HepG2 (cell line): ENCODE data around the gene GLDC. TPM values are rescaled to one million over a fixed set of nuclear protein-coding genes. Genes with fewer than 3 reads are reported as not detected.

Experiments used
- CREM ChIP-seq, 2 experiments: sonication (generic) in 1 of 2; formaldehyde crosslinking in 1 of 2; IDR thresholded peaks; 2 replicates each; pipeline versions ENCODE4 v1.4.0 to v1.6.1; 2016 to 2020; ENCODE audit warnings: antibody characterized with exemption in 1 of 2, mild to moderate bottlenecking in 1 of 2, missing genetic modification reagents in 1 of 2
- HDAC1 ChIP-seq: sonication (generic); formaldehyde crosslinking; IDR thresholded peaks from 2 replicates; pipeline ENCODE4 v1.5.1; 2020; ENCODE audit warnings: mild to moderate bottlenecking, missing genetic modification reagents
- HMG20A ChIP-seq: IDR thresholded peaks from 2 replicates; pipeline ENCODE4 v1.6.1; 2016; ENCODE audit warnings: borderline replicate concordance
- NFIC ChIP-seq: IDR thresholded peaks from 2 replicates; pipeline ENCODE4 v1.6.1; 2012; ENCODE audit warnings: mild to moderate bottlenecking, low read length, inconsistent platforms
- PAWR ChIP-seq: sonication (generic); formaldehyde crosslinking; IDR thresholded peaks from 2 replicates; pipeline ENCODE4 v1.4.0; 2020; ENCODE audit warnings: missing genetic modification reagents, mild to moderate bottlenecking, borderline replicate concordance
- REXO4 ChIP-seq: sonication (generic); formaldehyde crosslinking; IDR thresholded peaks from 2 replicates; pipeline ENCODE4 v1.8.0; 2022; ENCODE audit warnings: missing genetic modification reagents, mild to moderate bottlenecking, borderline replicate concordance
- SCMH1 ChIP-seq: sonication (generic); formaldehyde crosslinking; IDR thresholded peaks from 2 replicates; pipeline ENCODE4 v1.9.0; 2021; ENCODE audit warnings: missing genetic modification reagents, mild to moderate bottlenecking, borderline replicate concordance
- SMARCE1 ChIP-seq: fragments of 450-650 bp; IDR thresholded peaks from 2 replicates; pipeline ENCODE4 v1.6.1; 2017; ENCODE audit warnings: borderline replicate concordance
- SYNCRIP ChIP-seq: fragments of 200-400 bp; formaldehyde crosslinking; IDR thresholded peaks from 2 replicates; pipeline ENCODE4 v1.6.1; 2018; ENCODE audit warnings: mild to moderate bottlenecking, low read depth, low read length; ENCODE audit not compliant: insufficient read depth
- ZFP82 ChIP-seq: sonication (generic); formaldehyde crosslinking; IDR thresholded peaks from 2 replicates; pipeline ENCODE4 v1.5.1; 2020; ENCODE audit warnings: mild to moderate bottlenecking, missing genetic modification reagents, borderline replicate concordance
- ZNF251 ChIP-seq: sonication (generic); formaldehyde crosslinking; IDR thresholded peaks from 2 replicates; pipeline ENCODE4 v1.9.0; 2021; ENCODE audit warnings: mild to moderate bottlenecking, missing genetic modification reagents
- ZNF260 ChIP-seq: sonication (generic); formaldehyde crosslinking; IDR thresholded peaks from 2 replicates; pipeline ENCODE4 v1.4.0; 2020; ENCODE audit warnings: missing genetic modification reagents, low read depth, mild to moderate bottlenecking, borderline replicate concordance
- ZNF264 ChIP-seq: sonication (generic); formaldehyde crosslinking; IDR thresholded peaks from 2 replicates; pipeline ENCODE4 v1.4.0; 2020; ENCODE audit warnings: missing genetic modification reagents
- ZNF607 ChIP-seq: sonication (generic); formaldehyde crosslinking; IDR thresholded peaks from 2 replicates; pipeline ENCODE4 v1.5.1; 2020; ENCODE audit warnings: missing genetic modification reagents, mild to moderate bottlenecking, borderline replicate concordance
- ZNF790 ChIP-seq: sonication (generic); formaldehyde crosslinking; IDR thresholded peaks from 2 replicates; pipeline ENCODE4 v1.8.0; 2022; ENCODE audit warnings: missing genetic modification reagents, mild to moderate bottlenecking, borderline replicate concordance
- polyA plus RNA-seq, 8 experiments: library from polyadenylated mRNA; depleted of rRNA in 3 of 8; stranded (reverse) in 7 of 8; unstranded in 1 of 8; fragments of >200 nt; fragmentation: Illumina TruSeq in 4 of 8; extraction: Trizol in 4 of 8; gene quantifications; 2 replicates each; pipeline versions ENCODE4 v1.2.1 to v1.2.3, GENCODE V29; 2011 to 2016; ENCODE audit warnings: low read depth in 4 of 8, missing spikeins in 1 of 8, mixed read lengths in 1 of 8; ENCODE audit not compliant: insufficient read depth in 1 of 8
- total RNA-seq, 5 experiments: library from RNA; depleted of rRNA; stranded (reverse); fragments of >200 nt; fragmentation: Illumina TruSeq; extraction: Trizol; gene quantifications; 2 replicates each; pipeline ENCODE4 v1.2.3, GENCODE V29; 2016; ENCODE audit warnings: low read depth in 1 of 5
- TF ChIP-seq, protein P1 (sequence below): sonication (generic); formaldehyde crosslinking; IDR thresholded peaks from 2 replicates; pipeline ENCODE4 v1.4.0; 2020; ENCODE audit warnings: mild to moderate bottlenecking, missing genetic modification reagents
- TF ChIP-seq, protein P2 (sequence below): sonication (generic); formaldehyde crosslinking; IDR thresholded peaks from 2 replicates; pipeline ENCODE4 v1.9.0; 2021; ENCODE audit warnings: missing genetic modification reagents, mild to moderate bottlenecking, borderline replicate concordance
- TF ChIP-seq, protein P3 (sequence below): sonication (generic); formaldehyde crosslinking; IDR thresholded peaks from 2 replicates; pipeline ENCODE4 v1.4.0; 2020; ENCODE audit warnings: missing genetic modification reagents

The GLDC gene
- total and polyA plus RNA-seq, 2 of the 13 experiments (the other 11 are each of a cell fraction or from before 2014, with no cell fraction given) = 59.3 to 115 TPM

DNA sequence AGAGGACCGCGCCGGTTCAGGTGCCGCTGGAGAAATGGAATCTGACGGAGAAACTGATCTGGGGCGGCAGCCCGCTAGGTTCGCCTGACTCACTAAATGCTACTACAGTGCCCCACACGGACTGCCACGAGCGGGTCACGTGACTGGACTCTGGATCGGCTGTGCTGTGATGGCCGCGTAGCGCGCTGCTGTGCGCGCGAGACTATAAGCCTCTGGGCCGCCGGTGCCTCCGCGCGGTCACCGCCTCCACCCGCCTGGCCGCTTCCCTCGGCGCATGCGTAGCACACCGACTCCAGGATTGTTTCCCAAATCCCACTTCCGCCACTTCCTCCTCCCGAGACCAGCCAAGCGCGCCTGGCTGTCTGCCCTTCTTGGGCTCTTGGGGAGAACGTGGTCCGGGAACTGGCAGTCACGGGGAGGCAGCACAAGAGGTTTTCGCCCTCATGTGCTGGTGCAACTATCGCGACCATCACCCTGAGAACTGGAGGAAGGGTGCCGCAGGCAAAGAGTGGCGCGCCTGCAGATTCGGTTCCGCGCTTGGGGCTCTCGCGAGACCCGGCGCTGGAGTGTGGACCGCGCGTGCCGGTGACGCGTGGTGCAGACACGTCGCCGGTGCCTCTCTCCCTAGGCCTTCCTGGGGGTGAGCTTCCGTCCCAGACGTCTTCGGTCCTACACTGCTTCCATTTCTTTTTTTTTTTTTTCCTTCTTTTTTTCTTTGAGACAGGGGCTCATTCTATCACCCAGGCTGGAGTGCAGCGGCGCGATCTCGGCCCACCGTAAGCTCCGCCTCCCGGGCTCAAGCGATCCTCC lies 35.8 kb upstream of the GLDC start (continued):
- TF ChIP-seq HMG20A (CRISPR knock-in tag) = no peak
- TF ChIP-seq ZNF251 (CRISPR knock-in tag) = no peak
- TF ChIP-seq, protein P1, sequence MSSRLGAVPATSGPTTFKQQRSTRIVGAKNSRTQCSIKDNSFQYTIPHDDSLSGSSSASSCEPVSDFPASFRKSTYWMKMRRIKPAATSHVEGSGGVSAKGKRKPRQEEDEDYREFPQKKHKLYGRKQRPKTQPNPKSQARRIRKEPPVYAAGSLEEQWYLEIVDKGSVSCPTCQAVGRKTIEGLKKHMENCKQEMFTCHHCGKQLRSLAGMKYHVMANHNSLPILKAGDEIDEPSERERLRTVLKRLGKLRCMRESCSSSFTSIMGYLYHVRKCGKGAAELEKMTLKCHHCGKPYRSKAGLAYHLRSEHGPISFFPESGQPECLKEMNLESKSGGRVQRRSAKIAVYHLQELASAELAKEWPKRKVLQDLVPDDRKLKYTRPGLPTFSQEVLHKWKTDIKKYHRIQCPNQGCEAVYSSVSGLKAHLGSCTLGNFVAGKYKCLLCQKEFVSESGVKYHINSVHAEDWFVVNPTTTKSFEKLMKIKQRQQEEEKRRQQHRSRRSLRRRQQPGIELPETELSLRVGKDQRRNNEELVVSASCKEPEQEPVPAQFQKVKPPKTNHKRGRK = no peak; the same call in 1 of the 2 replicates
- 0 out of 2 replicates have a peak, but pooled peaks have one; percentile 0 for TF ChIP-seq NFIC
- TF ChIP-seq ZNF264 = peak; percentile 82
- TF ChIP-seq REXO4 = peak; percentile 79; the same call in 1 of the 2 replicates
- TF ChIP-seq SMARCE1 = no peak
- TF ChIP-seq, protein P2, sequence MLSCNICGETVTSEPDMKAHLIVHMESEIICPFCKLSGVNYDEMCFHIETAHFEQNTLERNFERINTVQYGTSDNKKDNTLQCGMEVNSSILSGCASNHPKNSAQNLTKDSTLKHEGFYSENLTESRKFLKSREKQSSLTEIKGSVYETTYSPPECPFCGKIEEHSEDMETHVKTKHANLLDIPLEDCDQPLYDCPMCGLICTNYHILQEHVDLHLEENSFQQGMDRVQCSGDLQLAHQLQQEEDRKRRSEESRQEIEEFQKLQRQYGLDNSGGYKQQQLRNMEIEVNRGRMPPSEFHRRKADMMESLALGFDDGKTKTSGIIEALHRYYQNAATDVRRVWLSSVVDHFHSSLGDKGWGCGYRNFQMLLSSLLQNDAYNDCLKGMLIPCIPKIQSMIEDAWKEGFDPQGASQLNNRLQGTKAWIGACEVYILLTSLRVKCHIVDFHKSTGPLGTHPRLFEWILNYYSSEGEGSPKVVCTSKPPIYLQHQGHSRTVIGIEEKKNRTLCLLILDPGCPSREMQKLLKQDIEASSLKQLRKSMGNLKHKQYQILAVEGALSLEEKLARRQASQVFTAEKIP (CRISPR knock-in tag) = no peak
- TF ChIP-seq, protein P3, sequence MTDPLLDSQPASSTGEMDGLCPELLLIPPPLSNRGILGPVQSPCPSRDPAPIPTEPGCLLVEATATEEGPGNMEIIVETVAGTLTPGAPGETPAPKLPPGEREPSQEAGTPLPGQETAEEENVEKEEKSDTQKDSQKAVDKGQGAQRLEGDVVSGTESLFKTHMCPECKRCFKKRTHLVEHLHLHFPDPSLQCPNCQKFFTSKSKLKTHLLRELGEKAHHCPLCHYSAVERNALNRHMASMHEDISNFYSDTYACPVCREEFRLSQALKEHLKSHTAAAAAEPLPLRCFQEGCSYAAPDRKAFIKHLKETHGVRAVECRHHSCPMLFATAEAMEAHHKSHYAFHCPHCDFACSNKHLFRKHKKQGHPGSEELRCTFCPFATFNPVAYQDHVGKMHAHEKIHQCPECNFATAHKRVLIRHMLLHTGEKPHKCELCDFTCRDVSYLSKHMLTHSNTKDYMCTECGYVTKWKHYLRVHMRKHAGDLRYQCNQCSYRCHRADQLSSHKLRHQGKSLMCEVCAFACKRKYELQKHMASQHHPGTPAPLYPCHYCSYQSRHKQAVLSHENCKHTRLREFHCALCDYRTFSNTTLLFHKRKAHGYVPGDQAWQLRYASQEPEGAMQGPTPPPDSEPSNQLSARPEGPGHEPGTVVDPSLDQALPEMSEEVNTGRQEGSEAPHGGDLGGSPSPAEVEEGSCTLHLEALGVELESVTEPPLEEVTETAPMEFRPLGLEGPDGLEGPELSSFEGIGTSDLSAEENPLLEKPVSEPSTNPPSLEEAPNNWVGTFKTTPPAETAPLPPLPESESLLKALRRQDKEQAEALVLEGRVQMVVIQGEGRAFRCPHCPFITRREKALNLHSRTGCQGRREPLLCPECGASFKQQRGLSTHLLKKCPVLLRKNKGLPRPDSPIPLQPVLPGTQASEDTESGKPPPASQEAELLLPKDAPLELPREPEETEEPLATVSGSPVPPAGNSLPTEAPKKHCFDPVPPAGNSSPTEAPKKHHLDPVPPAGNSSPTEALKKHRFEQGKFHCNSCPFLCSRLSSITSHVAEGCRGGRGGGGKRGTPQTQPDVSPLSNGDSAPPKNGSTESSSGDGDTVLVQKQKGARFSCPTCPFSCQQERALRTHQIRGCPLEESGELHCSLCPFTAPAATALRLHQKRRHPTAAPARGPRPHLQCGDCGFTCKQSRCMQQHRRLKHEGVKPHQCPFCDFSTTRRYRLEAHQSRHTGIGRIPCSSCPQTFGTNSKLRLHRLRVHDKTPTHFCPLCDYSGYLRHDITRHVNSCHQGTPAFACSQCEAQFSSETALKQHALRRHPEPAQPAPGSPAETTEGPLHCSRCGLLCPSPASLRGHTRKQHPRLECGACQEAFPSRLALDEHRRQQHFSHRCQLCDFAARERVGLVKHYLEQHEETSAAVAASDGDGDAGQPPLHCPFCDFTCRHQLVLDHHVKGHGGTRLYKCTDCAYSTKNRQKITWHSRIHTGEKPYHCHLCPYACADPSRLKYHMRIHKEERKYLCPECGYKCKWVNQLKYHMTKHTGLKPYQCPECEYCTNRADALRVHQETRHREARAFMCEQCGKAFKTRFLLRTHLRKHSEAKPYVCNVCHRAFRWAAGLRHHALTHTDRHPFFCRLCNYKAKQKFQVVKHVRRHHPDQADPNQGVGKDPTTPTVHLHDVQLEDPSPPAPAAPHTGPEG (CRISPR knock-in tag) = no peak
- peak; percentile 92 for TF ChIP-seq HDAC1 (CRISPR knock-in tag)
- TF ChIP-seq SYNCRIP = no peak
- no peak for TF ChIP-seq ZNF260
- TF ChIP-seq ZNF790 (CRISPR knock-in tag) = peak; percentile 96
- TF ChIP-seq ZNF607 (CRISPR knock-in tag) = peak; percentile 85
- TF ChIP-seq SCMH1 (CRISPR knock-in tag) = no peak
- TF ChIP-seq PAWR = no peak
- no peak for TF ChIP-seq ZFP82 (CRISPR knock-in tag)
- peak; percentile 76 for TF ChIP-seq CREM (IDR thresholded peaks at IDR 0.05)
- peak; percentile 49; the same call in 1 of the 2 replicates for TF ChIP-seq CREM (CRISPR knock-in tag; IDR thresholded peaks at IDR 0.05)
